ENCODE data around the gene GMIP.

DNA sequence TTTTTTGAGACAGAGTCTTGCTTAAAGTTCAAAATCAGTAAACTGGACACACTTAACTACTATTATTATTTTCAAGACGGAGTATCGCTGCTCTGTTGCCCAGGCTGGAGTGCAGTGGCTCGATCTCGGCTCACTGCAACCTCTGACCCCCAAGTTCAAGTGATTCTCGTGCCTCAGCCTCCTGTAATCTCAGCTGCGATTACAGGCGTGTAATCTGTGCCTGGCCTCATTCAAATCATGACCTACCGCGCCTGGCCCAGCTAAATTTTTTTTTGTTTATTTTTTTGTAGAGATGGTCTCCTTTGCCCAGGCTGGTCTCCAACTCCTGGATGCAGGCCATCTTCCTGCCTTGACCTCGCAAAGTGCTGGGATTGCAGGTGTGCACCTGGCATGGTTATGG lies 48.2 kb upstream of the GMIP start:
- TF ChIP-seq, protein P1, sequence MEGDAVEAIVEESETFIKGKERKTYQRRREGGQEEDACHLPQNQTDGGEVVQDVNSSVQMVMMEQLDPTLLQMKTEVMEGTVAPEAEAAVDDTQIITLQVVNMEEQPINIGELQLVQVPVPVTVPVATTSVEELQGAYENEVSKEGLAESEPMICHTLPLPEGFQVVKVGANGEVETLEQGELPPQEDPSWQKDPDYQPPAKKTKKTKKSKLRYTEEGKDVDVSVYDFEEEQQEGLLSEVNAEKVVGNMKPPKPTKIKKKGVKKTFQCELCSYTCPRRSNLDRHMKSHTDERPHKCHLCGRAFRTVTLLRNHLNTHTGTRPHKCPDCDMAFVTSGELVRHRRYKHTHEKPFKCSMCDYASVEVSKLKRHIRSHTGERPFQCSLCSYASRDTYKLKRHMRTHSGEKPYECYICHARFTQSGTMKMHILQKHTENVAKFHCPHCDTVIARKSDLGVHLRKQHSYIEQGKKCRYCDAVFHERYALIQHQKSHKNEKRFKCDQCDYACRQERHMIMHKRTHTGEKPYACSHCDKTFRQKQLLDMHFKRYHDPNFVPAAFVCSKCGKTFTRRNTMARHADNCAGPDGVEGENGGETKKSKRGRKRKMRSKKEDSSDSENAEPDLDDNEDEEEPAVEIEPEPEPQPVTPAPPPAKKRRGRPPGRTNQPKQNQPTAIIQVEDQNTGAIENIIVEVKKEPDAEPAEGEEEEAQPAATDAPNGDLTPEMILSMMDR (conservative IDR thresholded peaks at IDR 0.05 in 1 of 2, IDR thresholded peaks at IDR 0.05 in 1 of 2; ENCODE audit: extremely low read depth in 1 of 2, insufficient read depth in 1 of 2, low read depth in 1 of 2, low read length in 2 of 2), result no peak
- no peak for TF ChIP-seq EZH2 (IDR thresholded peaks at IDR 0.05; ENCODE audit: borderline replicate concordance, low read length)

Data from mammary epithelial cell (primary cell).